NCI-H774 (cell line): ENCODE data around the gene BDNF.
A peak's percentile ranks its signal among the peaks of the same experiment; 100 is the strongest.
"Not testable (repeated sequence)": the region's sequence is repeated elsewhere in the genome, so short reads cannot be mapped to it uniquely, and the experiment has no call there.

Experiments used
- DNase-seq: peaks from one replicate; lab custom pipeline; 2025; lab: John Stamatoyannopoulos, UW

Gene BDNF

DNA sequence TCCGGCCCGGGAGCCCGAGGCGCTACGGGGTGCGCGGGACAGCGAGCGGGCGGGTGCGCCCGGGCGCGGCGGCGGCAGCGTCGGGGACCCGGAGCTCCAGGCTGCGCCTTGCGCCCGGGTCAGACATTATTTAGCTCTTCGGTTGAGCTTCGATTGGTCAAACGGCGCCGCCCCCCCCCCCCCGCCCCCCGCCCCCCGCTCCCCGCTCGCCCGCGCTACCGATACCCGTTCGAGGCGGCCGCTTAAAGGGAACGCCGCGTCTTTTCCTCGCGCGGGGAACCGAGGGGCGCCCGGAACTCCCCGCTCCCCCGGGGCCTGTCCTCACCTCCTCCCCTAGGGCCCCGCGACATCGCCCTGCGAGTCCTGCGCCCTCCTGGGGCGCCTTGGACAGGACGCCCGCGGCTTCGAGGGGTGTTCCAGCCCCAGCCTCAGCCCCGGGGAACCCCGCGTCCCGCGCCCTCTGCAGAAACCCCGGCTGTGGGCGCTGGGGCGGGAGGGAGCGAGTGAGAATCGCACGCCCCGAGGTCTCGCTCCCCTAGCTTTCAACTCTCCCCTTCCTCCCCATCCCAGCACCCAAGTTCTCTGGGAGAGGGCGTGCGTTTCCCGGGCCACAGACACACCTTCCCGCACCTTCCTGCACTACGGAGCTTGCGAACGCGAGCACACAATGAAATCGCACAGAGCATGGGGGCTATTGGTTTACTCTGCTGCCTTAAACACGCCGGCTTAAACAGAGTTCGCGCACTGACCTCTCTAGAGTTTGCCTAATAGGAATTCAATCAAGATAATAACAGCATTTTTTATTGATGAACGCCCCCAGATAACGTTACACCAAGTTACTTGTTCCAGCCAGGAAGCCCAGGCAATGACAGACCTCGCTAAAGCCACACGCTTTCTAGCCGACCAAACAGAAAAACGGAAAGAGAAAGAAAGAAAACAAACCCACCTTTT, at the start of gene BDNF:
Gene BDNF (minus strand): TSS at position 105 of the 951 bp plus-strand sequence. CDS start 41,891 bp downstream, outside the sequence.
- DNase-seq = peak; percentile 42

DNA sequence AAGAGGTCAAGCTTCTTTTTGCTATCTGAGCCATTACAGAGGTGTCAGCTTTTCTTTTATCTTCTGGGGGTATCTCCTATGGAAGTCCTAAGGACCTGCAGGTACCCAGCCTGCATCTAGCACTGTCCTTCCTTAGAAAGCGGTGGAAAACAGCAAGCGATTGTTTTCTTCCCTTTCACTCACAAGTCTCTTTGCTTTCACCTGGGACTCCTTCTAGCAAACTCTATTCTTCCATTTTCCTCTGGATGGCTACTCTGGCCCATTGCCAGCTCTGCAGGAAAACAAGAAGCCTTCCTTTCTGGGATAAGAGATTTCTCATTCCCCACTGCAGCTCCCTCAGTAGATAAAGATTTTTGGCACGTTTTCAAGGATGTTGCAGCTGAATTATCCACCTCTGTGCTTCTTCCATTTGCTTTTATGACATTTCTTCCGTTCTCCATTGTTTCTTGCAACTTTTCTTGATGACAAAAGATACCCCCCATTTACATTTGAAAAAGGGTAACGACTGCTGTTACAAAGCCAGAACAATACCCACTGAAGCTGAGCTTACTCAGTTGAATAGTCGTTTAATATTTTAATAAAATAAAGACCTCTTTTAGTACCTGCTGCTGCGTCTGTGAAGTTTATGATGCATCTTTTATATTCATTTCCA, 40.2 kb upstream of the BDNF start:
- DNase-seq = no peak

DNA sequence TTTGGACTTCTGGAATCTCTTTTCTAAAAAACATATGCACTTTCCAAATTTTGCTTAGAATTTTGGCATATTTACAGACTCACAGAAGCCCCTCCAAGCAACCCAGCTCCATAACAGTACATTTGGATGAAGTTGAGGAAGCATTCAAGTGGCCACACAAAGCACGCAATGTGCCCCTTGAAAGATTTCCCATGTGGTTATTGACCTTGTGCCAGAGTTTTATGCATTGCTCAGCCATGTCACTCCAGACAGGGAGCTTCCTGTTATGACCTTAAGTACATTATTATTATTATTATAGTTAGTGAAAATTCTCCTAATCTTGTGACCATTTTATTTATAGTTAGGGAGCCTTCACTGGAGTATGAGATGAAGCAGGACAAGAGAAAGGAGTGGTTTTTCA, 35.0 kb upstream of the BDNF start:
- DNase-seq = no peak

DNA sequence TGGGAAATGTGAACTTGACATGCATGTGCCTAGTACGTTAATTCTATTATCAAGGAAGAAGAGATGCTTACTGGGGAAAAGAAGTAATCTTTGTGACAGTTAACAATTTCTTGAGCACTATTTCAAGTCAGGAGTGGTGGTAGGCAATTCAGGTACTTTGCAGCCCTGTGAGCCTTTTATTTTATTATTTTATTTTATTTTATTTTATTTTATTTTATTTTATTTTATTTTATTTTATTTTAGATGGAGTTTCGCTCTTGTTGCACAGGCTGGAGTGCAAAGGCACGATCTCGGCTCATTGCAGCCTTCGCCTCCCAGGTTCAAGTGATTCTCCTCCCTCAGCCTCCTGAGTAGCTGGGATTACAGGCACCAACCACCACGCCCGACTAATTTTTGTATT, 31.5 kb upstream of the BDNF start:
- not testable (repeated sequence) for DNase-seq

DNA sequence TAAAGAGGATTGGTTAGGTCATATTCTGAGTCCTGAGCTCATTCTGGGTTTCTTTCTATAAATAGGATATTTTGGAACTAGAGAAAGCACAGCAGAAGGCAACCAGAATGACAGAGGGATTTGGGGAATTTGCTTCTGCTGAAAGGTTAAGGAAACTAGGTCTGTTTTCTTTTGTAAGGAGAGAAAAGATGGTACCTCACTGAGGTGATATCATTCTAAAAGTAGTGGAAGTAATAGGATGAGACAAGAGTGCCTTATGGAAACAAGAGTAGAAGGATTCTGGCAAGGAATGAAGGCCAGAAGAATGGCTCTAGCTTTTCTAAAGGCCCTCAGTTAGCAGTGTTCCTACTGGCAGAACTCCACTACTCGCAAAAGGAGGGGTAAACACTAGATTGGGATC, 26.7 kb upstream of the BDNF start:
- DNase-seq = no peak

DNA sequence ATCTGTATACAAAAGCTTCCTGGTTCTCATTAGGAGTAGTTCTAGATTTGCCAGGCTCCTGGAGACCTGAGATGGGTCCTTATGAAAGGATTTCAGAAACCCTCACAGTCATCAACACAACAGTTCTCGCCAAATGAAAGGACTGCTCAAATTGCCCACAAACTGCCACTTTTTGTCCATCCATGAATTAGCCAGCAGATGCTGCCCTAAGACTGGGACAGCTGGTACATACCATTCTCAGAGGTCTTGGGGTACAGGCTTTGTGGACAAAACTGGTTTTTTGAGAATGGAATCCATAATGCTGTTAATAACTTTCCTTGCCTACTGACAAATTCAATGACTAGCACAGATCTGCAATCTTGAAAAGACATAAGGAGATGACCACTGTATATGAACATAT, 23.4 kb upstream of the BDNF start:
- DNase-seq = no peak

DNA sequence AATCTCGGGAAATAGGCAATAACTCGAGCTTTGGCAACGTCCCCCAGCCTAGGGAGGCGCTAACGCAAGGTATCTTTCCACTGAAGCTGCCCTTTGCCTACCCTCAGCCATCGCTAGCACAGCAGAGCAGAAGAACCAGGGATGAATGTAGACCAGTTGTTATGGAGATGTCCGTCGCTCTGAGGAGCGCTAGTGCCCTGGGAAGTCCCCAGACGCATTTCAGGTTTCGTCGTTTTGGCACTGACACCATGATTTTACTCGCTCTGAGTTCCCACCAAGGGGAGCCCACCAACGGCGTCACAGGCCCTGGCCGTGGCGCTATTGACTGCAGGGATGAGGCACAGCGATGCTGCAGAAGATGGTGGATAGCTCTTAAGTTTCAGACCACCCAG, 22.7 kb upstream of the BDNF start:
- no peak for DNase-seq

DNA sequence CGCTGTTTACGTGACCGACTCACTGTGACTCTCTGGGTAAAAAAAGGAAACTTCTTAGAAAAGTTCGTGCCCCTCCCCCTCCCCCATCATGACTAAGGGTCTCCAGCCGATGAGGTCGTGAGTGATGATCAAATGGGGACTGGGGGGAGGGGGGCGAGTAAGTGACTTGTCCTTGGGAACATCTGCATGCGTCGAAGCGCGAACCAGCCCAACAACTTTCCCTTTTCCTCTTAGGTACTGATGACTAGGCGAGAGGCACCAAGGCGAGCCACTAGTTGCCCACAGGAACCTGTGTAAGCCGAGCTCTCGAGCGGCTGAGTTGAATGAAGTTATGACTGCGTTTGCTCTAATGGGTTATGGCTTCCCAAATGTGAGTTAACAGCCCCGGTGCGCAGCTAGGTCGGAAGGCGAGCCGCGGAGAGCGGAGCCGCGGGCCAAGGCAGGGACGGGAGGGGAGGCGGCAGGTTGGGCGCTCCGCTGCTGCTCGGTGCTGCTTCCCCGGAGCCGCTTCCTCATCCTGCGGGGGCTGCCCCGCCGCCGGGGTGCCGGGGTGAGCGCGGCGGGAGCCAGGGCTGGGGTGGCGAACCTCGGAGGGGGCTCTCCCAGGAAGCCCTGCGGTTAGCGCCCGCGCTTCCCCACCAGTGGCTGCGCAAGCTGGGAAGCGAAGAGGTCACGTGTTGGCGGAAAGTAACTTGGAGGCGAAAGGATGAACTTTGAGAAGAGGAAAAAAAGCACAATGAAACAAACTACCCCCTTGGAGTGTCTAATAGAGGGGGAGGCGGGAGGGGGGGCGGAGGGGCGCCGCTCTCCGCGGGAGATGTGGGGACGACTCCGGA, 22.1 kb upstream of the BDNF start:
- peak; percentile 26 for DNase-seq

DNA sequence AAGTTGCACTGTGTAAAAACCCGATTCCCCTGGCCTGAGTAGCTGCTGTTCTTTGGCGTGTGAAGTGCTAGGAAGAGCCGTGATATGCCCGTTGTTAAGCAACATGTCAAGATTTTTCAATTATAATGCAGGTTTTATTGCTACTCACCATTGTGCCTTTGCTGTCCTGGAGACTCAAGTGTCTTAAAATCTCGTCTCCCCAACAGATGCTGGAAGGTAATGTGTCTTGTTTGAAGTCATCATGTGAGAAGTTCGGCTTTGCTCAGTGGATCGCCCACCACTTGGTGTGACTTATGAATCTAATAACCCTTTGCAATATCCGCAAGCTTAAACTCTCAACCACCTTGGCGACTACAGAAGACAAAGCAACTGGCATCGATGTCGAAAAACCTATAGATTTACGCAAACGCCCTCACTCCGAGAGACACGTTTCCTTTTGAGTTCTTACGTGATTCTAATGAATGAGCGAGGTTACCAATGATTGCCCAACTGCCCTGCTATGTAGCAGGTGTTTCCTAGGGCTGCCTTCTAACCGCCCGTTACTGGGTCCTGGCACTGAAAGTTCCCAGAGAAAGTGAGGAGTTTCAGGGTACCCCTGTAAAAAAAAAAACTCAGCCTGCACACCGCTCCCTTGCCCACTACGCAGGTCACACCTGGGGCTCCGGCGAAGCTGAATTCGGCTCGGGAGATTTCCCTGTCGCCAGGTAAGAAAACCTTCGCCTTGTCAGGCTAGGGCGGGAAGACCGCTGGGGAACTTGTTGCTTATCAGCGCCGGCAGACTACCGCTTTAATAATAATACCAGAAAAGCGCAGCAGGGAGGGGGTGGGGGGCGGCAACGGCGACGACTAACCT, 21.2 kb upstream of the BDNF start:
- no peak for DNase-seq

DNA sequence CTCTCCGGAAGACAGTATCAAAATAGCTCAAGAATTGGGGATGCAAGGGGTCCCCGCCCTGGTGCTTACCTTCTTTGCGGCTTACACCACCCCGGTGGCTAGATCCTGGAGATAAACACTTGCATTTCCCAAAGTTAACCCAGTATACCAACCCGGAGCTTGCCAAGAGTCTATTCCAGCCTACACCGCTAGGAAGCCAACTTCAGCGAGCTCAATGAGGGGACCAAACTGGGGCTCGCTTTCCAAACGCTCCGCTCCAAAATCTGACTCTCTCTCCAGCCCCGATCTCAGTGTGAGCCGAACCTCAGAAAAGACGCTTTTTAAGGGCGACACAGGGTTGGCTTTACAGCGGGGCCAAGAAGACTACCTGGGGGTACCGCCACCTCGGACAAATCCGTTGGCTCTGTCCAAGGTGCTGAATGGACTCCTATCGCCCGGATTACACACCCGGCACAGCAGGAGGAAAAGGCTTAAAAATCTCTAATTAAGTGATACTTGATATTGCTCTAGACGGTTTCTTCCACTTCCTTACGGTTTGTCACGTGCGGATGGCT, 20.1 kb upstream of the BDNF start:
- no peak for DNase-seq

DNA sequence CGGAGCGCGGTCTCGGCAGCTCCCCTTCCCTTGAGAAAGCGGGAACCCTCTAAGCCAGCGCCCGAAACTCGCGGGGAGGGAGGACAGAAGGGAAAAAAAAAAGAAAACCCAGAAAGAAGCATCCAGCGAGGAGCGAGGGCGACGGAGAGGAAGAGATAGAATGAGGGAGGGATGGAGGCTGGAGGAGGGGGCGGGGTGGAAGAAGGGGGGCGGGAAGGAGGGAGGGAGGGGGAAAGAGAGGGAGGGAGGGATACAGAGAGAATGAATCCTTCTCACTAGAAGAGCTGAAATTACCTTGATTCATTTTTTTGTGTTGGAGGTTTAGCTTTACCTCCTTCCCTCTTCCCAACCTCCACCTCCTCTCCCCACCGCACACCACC, 19.3 kb upstream of the BDNF start:
- DNase-seq = no peak

DNA sequence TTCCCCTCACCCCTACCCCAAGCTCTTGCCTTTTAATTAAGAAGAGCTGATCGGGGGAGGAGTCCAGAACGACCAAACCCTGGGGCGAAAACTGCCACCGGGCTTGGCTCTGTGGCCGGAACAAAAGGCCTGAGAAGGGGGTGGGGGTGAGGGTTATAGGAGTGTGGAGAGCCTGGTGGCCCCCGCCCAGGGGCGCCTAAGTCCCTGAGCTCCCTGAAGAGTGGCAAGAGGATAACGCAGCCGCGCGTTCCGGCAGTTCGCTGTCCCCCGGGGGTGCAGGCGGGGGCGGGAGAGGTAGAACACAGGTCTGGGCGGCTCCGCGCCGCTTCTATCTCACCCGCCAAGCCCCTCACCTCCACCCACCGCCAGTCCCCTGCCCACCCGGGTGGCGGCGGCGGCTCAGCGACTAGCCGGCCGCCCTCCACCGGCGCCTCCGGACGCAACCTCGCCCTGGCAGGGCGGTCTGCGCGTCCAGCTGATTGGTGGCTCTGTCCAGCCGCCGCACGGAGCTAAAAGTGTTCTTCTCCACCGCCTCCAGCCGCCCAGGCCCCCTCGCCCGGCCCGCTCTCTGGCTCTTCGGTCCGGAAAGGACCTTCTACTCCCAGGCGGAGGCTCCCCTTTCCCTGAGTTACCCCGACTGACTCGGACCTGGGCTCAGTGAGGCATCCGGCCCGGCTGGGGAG, 18.7 kb upstream of the BDNF start:
- peak; percentile 69 for DNase-seq

DNA sequence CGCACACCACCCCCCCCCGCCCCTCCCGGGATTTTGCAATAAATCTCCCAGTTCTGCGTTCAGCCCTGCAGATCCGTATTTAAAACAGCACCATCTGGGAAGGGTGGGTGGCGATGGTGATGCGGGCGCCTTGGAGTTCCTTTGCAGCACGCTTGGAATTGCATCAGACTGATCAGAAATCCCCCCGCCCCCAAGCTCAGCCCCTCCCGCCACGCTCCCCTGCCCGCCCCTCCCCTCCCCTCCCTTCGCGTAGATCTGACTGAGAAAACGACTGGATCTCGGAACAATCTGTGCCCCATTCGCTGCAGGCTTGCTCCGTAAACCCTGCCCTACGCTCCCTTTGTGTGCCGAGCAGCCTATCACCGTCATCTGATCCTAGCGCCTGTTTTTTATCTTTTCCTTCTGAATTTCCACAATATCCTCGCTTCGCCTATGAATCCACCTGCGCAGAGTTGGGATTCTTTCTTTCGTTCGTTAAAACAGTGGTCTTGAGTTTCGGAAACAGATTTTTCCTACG, 18.1 kb upstream of the BDNF start:
- DNase-seq = peak; percentile 81

DNA sequence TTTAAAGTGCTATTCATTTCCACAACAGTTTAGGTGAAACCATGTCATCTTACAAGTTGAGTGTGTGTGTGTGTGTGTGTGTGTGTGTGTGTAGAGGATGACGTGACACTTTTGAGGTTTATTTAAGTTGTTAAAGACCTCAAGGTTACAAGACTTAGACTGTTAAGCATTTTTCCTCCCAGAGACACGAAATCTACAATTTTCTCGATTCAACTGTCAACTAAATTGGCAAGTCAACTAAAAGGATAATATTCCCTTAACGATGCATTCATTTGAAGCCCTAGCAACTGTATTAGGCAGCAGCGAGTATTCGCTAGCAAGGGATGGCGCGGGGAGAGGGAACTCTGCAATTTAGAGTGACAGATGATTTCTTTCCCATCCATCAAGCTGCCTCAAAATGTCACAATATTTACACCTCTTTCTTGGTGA, 17.6 kb upstream of the BDNF start:
- peak; percentile 46 for DNase-seq

DNA sequence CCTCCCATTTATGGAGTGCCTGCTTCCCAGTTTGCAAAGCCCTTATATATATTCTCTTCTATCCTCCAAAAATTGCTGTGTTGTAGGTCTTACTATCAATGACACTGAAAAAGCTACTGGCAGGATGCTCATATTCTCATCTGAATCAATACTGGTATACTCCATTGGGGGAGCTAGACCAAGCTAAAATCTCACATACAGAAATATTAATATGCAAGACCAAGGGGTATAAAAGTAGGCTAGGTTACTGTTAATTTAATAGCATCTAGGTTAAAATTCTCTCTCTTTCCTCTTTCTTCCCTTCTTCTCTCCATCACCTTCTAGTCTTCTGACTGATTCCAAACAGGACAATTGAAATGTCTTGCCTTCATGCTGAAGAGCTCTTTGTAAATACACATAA, 17.1 kb upstream of the BDNF start:
- DNase-seq = no peak

DNA sequence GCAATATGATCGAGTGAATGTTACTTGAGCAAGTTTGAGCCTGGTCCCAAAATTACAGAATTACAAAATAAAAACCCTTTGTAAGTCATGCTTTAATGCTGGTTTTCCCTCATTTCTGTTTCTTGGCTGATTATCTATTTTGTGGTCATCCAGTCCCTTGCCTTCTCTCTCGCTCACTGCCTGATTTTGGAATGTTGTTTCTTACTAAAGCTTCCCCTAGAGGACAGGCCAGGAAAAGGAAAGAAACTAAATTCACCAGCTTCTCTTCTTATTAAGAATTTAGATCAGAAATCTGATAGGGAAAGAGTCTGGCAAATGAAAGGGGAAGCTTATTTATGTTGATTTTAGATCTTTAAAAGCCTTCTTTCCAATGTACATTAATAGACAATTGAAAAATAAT, 16.6 kb upstream of the BDNF start:
- DNase-seq = no peak

DNA sequence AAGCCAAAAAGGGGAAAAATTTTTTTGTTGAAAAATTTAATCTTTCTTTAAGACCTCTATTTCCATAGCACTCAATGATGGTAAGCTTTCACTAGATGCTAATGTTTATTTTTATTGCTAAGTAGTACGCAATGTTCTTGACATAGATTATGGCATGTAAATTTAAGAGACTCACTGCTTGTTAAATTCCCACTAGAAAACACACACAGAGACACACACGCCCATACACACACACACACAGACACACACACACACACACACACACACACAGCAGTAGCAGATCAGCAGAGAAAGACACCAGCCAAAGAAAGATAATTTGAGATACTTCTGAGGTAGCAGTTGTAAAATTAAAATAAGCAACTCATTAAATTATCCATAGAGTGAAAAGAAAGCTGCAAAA, 16.0 kb upstream of the BDNF start:
- DNase-seq = no peak

DNA sequence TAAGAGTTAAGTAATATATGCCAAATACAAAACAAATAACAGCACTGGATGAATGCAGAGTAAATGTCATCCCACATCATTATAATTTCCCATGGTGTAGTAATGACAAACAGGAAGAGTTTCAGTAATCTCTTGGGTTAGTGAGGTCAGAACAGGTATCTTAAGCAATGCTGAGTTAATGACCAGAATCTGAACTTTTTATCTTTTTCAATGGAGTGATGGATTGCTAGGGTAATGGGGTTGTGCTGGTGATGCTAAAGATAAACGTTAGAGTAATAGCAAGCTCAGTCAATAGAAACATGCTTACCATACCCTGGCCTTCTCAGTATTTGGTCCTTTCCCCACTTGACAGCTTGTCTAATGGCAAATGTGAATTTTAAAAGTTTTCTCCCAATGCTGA, 11.5 kb upstream of the BDNF start:
- DNase-seq = no peak

DNA sequence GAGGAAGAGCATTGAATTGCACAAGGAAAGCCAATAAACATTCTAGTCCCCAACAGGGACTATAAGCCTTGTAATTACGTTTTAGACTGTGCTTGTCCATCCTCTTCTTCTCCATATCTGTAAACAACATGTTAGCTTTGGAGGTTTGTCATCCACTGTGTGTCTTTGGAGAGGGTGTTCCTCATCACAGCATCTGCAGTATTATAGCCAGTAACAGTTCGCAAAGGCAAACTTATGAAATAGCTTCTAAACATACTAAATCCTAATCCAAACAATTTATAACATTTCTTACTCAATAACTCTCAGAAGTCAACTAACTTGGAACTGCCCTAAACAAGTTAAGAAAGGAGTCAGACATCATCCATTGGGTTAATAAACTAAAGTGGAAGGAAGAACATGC, 10.3 kb upstream of the BDNF start:
- DNase-seq = no peak

DNA sequence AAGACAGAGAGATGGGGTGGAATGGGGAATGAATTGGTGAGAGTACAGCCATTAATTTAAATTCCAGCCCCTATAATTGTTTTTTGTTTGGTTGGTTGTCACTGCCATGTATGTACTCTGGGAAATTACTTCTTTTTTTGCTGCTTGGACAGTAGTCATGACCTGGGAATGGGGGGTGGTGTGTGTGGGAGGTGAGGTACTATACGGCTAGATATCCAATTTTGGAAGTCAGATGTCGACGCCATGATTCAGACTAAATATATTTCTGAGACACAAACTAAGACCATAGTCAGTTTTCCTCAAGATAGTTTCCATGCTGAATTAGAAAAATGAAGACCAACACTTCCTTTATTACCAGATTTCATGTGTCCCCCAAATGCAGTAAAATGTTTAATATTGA, 7.4 kb upstream of the BDNF start:
- DNase-seq = no peak
